Raji (cell line): ENCODE measurements around the gene EML4.

Source experiments
- POLR2A ChIP-seq: IDR thresholded peaks from 2 replicates; pipeline ENCODE4 v1.6.1; 2011; ENCODE audit warnings: low read depth, low read length, control low read depth; ENCODE audit not compliant: insufficient read depth

The EML4 gene

DNA sequence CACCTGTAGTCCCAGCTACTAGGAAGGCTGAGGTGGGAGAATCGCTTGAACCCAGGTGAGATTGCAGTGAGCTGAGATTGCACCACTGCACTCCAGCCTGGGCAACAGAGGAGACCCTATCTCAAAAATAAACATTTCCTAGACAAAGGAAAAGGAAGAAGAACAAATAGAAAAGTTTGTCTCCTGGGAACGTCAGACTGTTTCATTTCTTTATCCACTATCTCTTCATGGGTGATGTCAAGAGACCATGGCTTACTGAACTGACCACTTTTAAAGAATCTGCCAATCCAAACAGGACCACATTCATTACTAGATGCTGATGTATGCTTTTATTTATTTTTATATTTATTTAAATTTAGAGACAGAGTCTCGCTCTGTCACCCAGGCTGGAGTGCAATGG, 165.1 kb downstream of the EML4 start:
- no peak for TF ChIP-seq POLR2A

DNA sequence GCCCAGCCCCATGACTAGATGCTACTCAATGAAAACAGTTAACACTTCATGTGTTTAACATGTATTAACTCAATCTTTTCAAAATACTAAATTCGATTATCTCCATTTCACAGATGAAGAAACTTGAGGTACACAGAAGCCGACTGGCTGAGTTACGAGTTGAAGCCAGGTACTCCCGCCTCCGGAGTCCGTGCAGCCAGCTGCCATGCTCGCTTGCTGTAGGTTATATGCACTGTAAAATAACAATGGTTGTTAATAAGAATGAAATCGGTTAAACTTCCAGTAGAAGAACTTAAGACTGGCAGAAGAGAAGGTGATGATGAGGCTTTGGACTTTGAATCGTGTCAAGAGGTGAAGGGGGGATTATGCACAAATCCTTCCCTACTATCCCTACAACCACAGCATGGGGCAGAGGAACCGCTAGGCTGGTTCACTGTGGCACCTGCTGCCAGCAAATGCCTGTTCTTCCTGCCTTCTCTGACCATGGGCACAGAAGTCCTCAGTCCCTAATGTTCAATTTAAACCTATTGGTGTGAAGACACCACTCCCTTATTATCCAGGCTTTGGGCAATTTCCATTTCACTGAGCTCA, 166.5 kb downstream of the EML4 start:
- TF ChIP-seq POLR2A: no peak

DNA sequence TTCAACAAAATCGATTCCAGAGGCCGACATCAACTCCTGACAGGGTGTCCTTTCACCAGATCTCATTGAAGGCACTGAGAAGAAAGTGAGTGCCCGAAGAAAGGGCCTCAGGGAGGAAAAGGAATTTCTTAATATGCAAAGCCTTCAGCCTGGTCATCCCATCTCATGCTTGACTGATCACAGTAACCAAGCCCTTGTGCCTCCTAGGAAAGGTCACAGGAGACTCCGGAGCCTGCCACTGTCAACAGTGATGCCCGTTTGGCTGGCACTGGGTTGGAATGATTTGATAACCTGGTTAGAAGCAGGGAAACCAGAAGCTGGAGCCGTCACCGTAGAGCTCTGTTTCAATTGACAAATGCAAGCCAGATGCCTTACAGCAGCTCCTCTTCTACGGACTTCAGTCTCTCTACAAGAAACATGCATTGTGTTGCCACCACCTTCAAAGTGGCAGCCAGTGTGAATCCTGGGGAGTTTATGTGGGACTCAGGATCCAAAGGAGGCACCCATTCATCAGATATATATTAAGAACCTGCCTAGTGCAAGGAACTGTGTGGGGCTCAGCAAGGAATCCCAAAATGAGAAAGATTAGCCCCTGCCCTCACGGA, 167.3 kb downstream of the EML4 start:
- TF ChIP-seq POLR2A: no peak

DNA sequence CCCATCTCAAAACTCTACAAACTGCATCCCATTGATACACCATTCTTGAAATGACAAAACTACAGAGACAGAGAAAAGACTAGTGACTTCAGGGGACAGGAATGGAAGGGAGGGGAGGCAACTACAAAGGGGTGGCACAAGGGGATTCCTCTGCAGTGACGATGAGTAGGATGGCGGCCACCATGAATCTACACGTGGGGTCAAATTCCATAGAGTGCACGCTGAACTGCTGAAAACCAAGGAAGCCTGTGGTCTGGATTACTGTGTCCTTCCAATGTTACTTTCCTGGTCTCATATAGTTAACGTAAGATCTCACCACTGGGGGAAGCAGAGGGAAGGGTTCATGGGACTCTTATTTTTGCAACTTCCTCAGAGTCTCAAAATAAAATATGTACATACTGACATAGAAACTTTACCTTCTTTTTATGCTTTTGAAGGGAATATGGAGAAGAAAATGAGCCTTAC, 168.2 kb downstream of the EML4 start:
- no peak for TF ChIP-seq POLR2A

DNA sequence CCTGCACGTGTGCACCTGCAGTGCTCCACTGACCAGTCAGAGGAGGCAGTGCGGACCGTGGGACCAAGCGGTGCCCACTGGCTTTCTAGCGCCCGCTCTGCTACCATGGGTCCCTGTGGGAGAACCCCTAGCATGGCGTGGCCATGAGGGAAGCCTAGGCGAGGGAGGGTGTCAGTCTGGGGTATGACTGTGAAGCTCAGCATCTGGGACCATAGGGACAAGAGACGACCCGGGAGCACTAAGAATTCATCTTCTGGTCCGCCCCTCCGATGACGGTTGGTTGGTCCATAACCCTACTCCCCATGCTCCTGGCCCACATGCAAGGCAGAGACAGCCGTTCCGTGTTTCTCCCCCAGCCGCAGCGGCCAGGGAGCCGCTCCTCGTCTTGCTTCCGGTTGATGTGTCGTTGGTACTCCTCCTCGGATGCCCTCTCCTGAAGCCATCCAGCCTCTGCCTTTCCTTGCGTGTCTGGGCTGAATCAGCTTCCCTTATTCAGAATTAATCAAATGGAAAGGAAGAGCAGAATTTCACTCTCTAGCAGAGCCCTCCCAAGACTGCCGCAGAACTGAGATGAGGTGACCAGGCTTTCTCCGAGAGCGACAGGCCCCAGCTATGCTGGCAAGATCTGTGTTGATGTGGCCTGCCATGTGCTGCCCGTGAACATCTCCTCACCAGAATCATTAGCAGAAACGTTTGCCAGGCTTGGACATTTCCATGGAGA, 168.9 kb downstream of the EML4 start:
- TF ChIP-seq POLR2A: no peak

DNA sequence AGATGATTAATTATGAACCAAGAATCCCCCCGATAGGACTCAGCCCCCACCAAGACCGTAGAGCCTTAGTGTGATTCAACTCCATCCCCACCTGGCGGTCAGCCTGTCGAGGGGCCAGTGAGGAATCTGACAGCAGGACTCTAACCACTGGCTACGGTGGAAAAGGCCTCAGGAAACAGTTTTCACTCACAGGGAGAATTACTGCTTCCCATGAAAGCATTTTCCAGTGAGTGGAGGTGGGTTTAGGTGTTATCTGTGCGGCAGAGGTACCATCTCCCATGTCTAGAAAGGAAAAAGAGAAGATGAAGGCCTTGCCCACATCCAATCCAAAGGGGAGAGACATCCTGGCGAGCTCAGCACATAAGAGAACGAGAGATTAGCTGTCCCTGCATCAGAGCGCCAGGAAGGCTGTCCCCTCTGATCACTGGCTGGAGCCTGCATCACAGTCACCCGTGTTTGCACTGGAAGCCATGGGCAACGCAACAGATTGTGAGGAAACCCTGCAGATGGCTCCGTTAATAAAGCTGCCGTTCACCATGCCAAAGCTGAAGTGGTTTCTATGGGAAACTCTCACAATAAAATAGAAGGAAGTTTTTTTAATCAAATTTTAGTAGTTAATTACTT, 169.5 kb downstream of the EML4 start:
- TF ChIP-seq POLR2A: no peak

DNA sequence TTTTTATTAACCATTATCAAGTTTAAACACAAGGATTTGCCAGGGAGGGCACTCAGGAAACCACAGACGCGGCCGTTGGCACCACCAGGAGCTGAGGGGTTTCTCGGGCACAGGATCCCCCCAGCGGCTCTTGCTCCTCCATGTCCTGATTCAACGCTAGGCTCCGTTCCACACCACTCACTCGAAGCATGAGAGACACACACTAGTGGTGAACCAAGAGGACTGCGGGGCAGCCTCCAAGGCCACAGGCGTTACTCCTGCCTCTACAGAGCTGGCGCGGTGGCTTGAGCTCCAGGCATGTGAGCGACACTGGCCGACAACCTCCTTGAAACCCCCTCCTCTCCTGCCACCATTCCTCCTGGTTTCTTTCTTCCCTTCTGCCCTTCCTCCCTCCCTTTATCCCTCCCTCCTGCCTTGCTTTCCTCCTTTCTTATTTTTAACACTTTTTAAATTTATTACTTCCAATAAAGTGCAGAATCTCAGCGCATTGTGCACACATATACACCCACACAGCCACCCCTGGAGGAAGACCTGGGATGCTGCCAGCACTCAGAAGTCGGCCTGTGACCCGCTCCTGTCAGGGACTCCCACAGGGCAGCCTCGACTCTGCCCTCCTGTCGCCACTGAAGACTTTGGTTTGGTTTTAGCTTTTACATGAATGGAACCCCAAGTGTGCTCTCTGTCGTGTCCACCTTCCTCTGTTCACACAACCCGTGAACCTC, 170.2 kb downstream of the EML4 start:
- TF ChIP-seq POLR2A: no peak

DNA sequence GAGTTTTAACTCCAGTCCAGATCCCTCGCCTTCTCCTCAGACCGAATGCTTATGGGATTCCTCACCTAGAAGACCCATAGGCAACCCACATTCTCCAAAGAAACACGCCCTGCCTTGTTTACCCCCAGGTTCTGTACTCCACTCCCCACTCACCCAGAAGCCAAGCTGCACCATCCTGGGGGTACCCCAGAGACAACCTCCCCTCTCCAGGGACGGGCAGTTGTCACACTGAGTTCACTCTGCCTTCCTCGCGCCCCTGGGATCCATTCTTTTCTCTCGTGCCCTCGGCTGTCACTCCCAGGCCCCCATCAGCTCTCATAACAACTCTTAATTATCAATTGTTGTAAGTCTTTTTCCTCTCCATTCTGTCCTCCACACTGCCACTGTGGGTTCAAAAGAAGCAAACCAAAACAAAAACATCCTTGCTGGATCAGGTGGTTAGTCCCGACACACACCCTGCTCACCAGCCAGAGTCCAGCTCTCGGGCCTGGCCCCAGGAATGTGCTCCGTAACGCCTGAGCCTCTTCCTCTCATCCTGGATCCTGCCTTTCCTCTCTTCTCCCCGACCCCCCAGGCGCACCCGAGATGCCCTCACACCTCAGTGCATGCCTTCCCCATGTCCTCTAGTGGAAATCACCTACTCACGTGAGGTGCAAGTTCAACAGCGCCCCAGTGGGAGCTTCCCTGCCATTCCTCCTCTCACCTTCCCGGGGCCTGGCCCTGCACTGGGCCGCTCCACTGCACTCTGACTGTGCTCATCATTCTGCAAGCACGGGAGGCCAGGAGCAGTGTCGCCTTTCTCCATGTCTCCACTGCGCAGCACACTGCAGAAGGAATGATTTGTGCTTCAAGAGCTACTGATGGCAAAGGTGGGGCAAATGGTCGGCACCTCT, 171.1 kb downstream of the EML4 start:
- TF ChIP-seq POLR2A: no peak

DNA sequence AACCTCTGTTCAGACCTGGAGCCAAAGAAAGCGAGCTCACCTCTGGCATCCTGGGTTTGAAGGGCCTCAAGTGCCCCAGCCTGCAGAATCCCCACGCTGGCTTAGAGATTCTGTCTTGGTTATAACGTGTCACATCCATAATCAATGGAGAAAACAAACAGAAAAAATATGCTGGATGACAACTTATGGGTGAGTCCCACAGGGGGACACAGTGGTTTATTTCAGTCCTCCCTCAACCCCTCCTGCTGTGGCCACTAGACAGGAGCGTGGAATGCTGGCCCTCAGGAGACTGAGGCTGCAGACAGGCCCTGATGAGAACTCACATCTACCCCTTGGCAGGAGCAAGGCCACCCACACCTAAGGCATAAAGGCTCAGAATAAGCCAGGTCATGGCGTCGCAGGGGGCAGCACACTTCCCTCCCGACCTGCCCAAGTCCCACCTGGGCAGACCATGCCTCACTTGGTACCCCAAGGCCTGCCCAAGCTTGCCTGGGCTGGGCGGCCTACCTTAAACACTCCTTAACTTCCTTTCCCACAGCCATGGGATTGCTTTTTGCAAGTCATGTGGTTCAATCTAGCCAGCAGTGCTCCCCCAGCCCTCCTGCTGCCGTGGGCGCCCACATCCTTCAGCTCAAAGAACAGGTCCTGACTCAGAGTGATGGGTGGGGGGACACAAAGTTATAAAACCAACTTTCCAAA, 171.9 kb downstream of the EML4 start:
- TF ChIP-seq POLR2A: no peak

DNA sequence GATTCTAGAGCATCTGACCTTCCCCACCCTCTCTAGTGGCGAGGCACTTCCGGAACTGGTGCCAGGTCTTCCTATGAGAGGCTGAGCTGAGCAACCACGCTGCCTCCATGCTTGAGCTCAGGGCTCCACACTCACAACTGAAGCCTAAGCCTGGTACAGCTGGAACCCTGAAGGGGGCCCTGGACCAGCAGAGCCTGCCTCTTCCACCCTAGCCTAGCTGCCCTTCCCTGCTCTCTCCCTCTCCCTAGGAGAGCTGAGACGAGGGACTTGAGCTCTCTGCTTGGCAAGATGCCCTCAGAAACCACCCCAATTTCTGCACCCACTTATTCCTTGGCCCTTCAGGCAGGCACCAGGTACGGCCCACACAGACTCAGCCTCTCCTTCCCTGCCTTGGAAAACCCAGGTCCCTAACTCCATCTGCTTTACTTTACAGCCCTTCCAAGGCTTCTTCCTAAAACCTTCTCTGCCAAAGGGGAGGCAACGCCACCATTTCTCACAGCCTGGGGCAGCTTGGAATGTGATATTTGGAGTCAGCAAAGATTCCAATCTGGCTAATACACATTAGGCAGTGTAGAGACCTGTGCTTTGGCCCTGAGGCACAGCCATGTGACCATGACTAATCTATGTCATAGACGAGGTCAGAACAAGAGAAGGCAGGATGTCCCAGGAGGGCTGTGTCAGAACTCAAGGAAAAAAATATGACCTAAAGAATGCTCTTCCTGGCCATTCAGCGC, 173.1 kb downstream of the EML4 start:
- no peak for TF ChIP-seq POLR2A

DNA sequence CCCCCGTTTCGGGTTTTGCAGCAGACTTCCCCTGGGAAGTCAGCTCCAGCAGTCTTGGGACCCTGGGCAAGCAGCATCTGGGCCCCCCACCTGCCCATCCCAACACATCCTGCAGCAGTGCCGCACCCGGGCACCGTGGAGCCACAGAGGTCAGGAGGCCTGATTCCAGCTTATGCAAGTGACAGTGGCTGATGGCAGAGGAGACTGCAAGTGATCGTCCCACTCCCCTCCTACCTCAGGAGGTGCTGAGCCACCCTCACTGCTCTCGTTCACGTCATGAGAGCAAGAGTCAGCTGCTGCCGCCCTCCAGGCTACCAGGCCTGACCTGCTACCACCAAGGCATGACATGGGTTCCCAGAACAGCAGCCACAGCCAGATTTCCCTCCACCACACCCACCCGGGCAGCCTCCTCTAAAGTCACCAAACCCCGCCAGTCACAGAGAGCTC, 173.7 kb downstream of the EML4 start:
- TF ChIP-seq POLR2A: no peak

DNA sequence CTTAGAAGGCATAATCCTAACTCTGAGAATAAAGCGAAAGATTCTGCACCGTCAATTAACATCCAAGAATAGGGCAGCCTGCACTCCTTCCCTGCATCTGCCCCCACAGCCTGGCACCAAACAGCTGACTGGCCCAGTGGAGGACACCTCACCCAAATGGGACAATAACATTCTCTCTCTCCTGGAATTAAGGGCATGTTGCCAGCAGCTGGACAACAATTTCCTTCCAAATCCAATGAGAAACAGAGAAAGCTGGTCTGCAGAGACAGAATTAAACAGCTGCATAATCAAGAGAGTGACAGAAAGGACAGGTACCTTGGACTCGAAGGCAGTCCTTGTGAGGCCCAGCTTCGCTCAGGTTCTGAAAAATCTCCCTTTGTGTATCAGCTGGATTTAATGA, 176.8 kb downstream of the EML4 start:
- no peak for TF ChIP-seq POLR2A

DNA sequence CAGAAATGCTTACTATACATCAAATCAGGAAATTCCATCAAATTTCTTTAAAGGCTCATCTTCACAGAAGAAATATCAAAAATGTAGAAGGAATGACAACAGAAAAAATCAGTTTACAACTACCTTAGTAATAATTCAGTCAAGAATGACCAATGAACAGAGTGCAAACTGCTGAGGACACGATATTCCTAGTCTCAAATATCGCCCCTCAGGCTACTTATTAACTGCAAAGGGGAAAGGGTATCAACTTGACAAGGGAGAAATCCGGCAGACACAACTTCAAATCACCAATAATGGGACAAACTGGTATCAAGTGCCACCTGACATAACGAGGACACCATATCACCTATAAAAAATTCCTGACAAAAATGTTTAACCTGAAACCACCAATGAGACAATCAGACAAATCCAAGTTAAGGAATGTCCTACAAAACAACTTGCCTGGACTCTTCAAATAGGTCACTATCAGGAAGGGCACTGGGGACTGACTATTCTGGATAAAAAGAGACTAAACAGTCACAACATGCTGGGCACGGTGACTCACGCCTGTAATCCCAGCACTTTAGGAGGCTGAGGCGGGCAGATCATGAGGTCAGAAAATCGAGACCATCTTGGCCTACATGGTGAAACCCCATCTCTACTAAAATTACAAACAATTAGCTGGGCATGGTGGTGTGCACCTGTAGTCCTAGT, 179.1 kb downstream of the EML4 start:
- no peak for TF ChIP-seq POLR2A
